SU-DHL-6 (cell line): ENCODE measurements around the gene TENT5A.

ENCODE experiments used
- CTCF ChIP-seq: fragments of 200-600 bp; sonication (generic); IDR thresholded peaks from one replicate; pipeline ENCODE4 v1.5.1; 2017; ENCODE audit warnings: antibody characterized with exemption, mild to moderate bottlenecking, low read length, moderate library complexity; ENCODE audit not compliant: insufficient read depth, poor library complexity, severe bottlenecking
- EZH2phosphoT487 ChIP-seq: fragments of 200-600 bp; sonication (generic), shearing (Covaris generic); conservative IDR thresholded peaks from 2 replicates; pipeline ENCODE4 v1.6.1; 2018; ENCODE audit warnings: mild to moderate bottlenecking, antibody characterized with exemption, low read length, moderate library complexity, mixed read lengths

GRCh38 chr6:81790034-81790433 lies 37.6 kb upstream of the TENT5A start:
- TF ChIP-seq CTCF (no peak), EZH2phosphoT487 (no peak)
